ENCODE results near the gene SLK.

DNA sequence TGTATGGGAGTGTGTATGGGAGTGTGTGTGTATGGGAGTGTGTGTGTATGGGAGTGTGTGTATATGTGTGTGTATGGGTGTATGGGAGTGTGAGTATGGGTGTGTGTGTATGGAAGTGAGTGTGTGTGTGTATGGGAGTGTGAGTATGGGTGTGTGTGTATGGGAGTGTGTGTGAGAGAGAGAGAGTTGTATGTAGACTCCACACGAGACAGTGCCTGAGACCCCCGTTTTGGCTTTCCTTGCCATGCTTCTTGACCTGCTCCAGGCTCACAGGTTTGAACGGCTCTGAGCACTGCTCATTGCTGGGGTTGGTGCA, 69.1 kb downstream of the SLK start:
- TF ChIP-seq, protein P1, sequence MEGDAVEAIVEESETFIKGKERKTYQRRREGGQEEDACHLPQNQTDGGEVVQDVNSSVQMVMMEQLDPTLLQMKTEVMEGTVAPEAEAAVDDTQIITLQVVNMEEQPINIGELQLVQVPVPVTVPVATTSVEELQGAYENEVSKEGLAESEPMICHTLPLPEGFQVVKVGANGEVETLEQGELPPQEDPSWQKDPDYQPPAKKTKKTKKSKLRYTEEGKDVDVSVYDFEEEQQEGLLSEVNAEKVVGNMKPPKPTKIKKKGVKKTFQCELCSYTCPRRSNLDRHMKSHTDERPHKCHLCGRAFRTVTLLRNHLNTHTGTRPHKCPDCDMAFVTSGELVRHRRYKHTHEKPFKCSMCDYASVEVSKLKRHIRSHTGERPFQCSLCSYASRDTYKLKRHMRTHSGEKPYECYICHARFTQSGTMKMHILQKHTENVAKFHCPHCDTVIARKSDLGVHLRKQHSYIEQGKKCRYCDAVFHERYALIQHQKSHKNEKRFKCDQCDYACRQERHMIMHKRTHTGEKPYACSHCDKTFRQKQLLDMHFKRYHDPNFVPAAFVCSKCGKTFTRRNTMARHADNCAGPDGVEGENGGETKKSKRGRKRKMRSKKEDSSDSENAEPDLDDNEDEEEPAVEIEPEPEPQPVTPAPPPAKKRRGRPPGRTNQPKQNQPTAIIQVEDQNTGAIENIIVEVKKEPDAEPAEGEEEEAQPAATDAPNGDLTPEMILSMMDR (conservative IDR thresholded peaks at IDR 0.05), result no peak
- no peak for TF ChIP-seq ZFX (IDR thresholded peaks at IDR 0.05)

All from C4-2B (cell line).